Iris pigment epithelial cell (primary cell): ENCODE data around the gene CSMD2.

Experiments used
- DNase-seq: peaks from one replicate; pipeline ENCODE4 v3.0.0-alpha.2; 2011; ENCODE audit warnings: low read depth

Gene CSMD2

GRCh38 chr1:33482412-33482811 is 682.6 kb downstream of the CSMD2 start:
- no peak for DNase-seq

GRCh38 chr1:33477451-33477850 is 687.6 kb downstream of the CSMD2 start:
- DNase-seq: no peak

- DNase-seq: no peak
These were observed 691.1 kb downstream of the CSMD2 start for GRCh38 chr1:33473900-33474299.

GRCh38 chr1:33472269-33472980 is 692.6 kb downstream of the CSMD2 start, which contains the start of gene ZSCAN20:
TSS of gene ZSCAN20 (plus strand) at chr1:33472645. CDS start at chr1:33479289, 6,644 bp downstream.
- DNase-seq: peak; percentile 99

- DNase-seq: no peak
These were observed 693.6 kb downstream of the CSMD2 start for GRCh38 chr1:33471416-33471815.

- DNase-seq: peak; percentile 85
These were observed 694.5 kb downstream of the CSMD2 start for GRCh38 chr1:33470495-33471012.

GRCh38 chr1:33469691-33470090 is 695.3 kb downstream of the CSMD2 start:
- DNase-seq: no peak

GRCh38 chr1:33468967-33469366 is 696.1 kb downstream of the CSMD2 start:
- no peak for DNase-seq

GRCh38 chr1:33468531-33468930 is 696.5 kb downstream of the CSMD2 start:
- DNase-seq: no peak

- no peak for DNase-seq
These were observed 697.0 kb downstream of the CSMD2 start for GRCh38 chr1:33468011-33468410.

- no peak for DNase-seq
These were observed 698.9 kb downstream of the CSMD2 start for GRCh38 chr1:33466159-33466558.

- no peak for DNase-seq
These were observed 699.7 kb downstream of the CSMD2 start for GRCh38 chr1:33465316-33465715.

- DNase-seq: no peak
These were observed 700.5 kb downstream of the CSMD2 start for GRCh38 chr1:33464552-33464951.
